OCI-LY3 (cell line): ENCODE results near the gene HAGH.
"Not testable (repeated sequence)": the region's sequence is repeated elsewhere in the genome, so short reads cannot be mapped to it uniquely, and the experiment has no call there.

Experiments
- CTCF ChIP-seq: fragments of 200-600, 300-600 bp; sonication (generic); IDR thresholded peaks from 2 replicates; pipeline ENCODE4 v1.5.1; 2014; ENCODE audit warnings: antibody characterized with exemption, low read length, low read depth
- EZH2phosphoT487 ChIP-seq: fragments of 200-600 bp; shearing (Covaris generic); IDR thresholded peaks from 2 replicates; pipeline ENCODE4 v1.6.1; 2018; ENCODE audit warnings: antibody characterized with exemption, mixed run types, low read depth

- TF ChIP-seq CTCF, EZH2phosphoT487: not testable (repeated sequence)
These were observed 27.4 kb downstream of the HAGH start for GRCh38 chr16:1799263-1799662.
